HepG2 (cell line): Measurements from ENCODE around the gene KCTD16. TPM values are rescaled to one million over a fixed set of nuclear protein-coding genes. Genes with fewer than 3 reads are reported as not detected.

ENCODE experiments used
- ATAC-seq: fragments of 200-7000 bp; cut with Tn5 transposase; 3 replicates; pipeline ENCODE4 v1.9.1; 2020; ENCODE audit warnings: mild to moderate bottlenecking, moderate library complexity
- BruUV-seq: library from RNA; stranded (reverse); fragments of 400-500 nt; replicated peaks from 2 replicates; lab custom pipeline; 2021; lab: Mats Ljungman, UMichigan
- CTCF ChIA-PET: fragments of 300-600 bp; formaldehyde crosslinking; extraction: SDS; loops from one replicate; lab custom pipeline; 2021; ENCODE audit warnings: low total read pairs, inconsistent platforms, low intra/inter-chr PET ratio; lab: Yijun Ruan, JAX
- POLR2A ChIA-PET: fragments of 350-600 bp; sonication (Branson Sonifier 250); formaldehyde crosslinking; loops from one replicate; lab custom pipeline; 2020; ENCODE audit warnings: antibody characterized with exemption, inconsistent platforms; lab: Yijun Ruan, JAX
- DNase-seq: peaks from one replicate; pipeline ENCODE4 v3.0.0-alpha.2; 2015; ENCODE audit warnings: low spot score
- FAIRE-seq: peaks from 3 replicates; lab custom pipeline; 2011; peaks lifted over from hg19 to GRCh38; lab: Jason Lieb, UNC
- H2AFZ ChIP-seq: one replicate; pipeline ENCODE4 v1.6.1; 2011; ENCODE audit warnings: low read length, inconsistent platforms
- H3K27ac ChIP-seq: fragments of 300-600 bp; 3 replicates; pipeline ENCODE4 v1.8.0; 2011; ENCODE audit warnings: mixed run types, mild to moderate bottlenecking, mixed read lengths, low read length, inconsistent platforms; ENCODE audit not compliant: insufficient read depth; ENCODE audit errors: extremely low read length
- H3K27me3 ChIP-seq, 2 experiments: fragments of 200-600 bp in 1 of 2; 2 replicates in 1 of 2; 3 replicates in 1 of 2; pipeline versions ENCODE4 v1.6.0 to v1.8.0; 2011; ENCODE audit warnings: low read length in 2 of 2, mild to moderate bottlenecking in 2 of 2, moderate library complexity in 2 of 2, inconsistent platforms in 1 of 2; ENCODE audit not compliant: insufficient read depth in 2 of 2, control insufficient read depth in 1 of 2
- H3K36me3 ChIP-seq, 2 experiments: fragments of 200-600 bp in 1 of 2; replicated peaks in 1 of 2; 2 replicates in 1 of 2; 3 replicates in 1 of 2; pipeline versions ENCODE4 v1.5.1 to v1.8.0; 2011; ENCODE audit warnings: low read length in 2 of 2, inconsistent platforms in 1 of 2; ENCODE audit not compliant: insufficient read depth in 2 of 2, control insufficient read depth in 1 of 2
- H3K4me1 ChIP-seq: 2 replicates; pipeline ENCODE4 v1.5.1; 2012; ENCODE audit warnings: low read length, inconsistent platforms; ENCODE audit not compliant: insufficient read depth
- H3K4me2 ChIP-seq: 2 replicates; pipeline ENCODE4 v1.6.0; 2011; ENCODE audit warnings: low read depth, low read length, inconsistent platforms
- H3K4me3 ChIP-seq, 3 experiments: fragments of 200-600 bp in 1 of 3; sonication (generic), shearing (Covaris generic) in 1 of 3; replicated peaks in 1 of 3; 2 replicates each; pipeline ENCODE4 v1.5.1; 2011 to 2016; ENCODE audit warnings: low read length in 3 of 3, inconsistent platforms in 2 of 3, low read depth in 2 of 3, mild to moderate bottlenecking in 2 of 3, control low read depth in 1 of 3, mixed read lengths in 1 of 3; ENCODE audit not compliant: insufficient read depth in 1 of 3
- H3K79me2 ChIP-seq: one replicate; pipeline ENCODE4 v1.6.1; 2011; ENCODE audit warnings: low read length, inconsistent platforms; ENCODE audit not compliant: insufficient read depth
- H3K9ac ChIP-seq: 2 replicates; pipeline ENCODE4 v1.6.0; 2011; ENCODE audit warnings: mild to moderate bottlenecking, low read depth, low read length, inconsistent platforms; ENCODE audit not compliant: insufficient read depth
- H3K9me3 ChIP-seq: 2 replicates; pipeline ENCODE4 v1.5.1; 2012; ENCODE audit warnings: mild to moderate bottlenecking, low read length
- H4K20me1 ChIP-seq: 2 replicates; pipeline ENCODE4 v1.6.0; 2011; ENCODE audit warnings: inconsistent platforms, mild to moderate bottlenecking, low read length, moderate library complexity; ENCODE audit not compliant: insufficient read depth
- AHR ChIP-seq: IDR thresholded peaks from 2 replicates; pipeline ENCODE4 v1.6.1; 2018; ENCODE audit warnings: missing genetic modification reagents, missing compliant biosample characterization
- DNMT3B ChIP-seq: conservative IDR thresholded peaks from 2 replicates; pipeline ENCODE4 v1.6.1; 2016; ENCODE audit warnings: missing biosample characterization, control low read depth
- KLF9 ChIP-seq: IDR thresholded peaks from 2 replicates; pipeline ENCODE4 v1.6.1; 2016; ENCODE audit warnings: low read depth
- SAP130 ChIP-seq: IDR thresholded peaks from 2 replicates; pipeline ENCODE4 v1.6.1; 2016; ENCODE audit warnings: low read depth
- TP53 ChIP-seq: sonication (generic); formaldehyde crosslinking; conservative IDR thresholded peaks from 2 replicates; pipeline ENCODE4 v1.4.0; 2020; ENCODE audit warnings: missing genetic modification reagents
- ZBTB7A ChIP-seq: sonication (generic); formaldehyde crosslinking; IDR thresholded peaks from 2 replicates; pipeline ENCODE4 v1.8.0; 2022; ENCODE audit warnings: mild to moderate bottlenecking, missing genetic modification reagents
- ZC3H13 ChIP-seq: sonication (generic); formaldehyde crosslinking; IDR thresholded peaks from 2 replicates; pipeline ENCODE4 v1.8.1; 2023; ENCODE audit warnings: mild to moderate bottlenecking, missing genetic modification reagents, moderate library complexity
- ZEB1 ChIP-seq: IDR thresholded peaks from 2 replicates; pipeline ENCODE4 v1.6.1; 2012; ENCODE audit warnings: mild to moderate bottlenecking, low read depth, inconsistent platforms; ENCODE audit not compliant: insufficient replicate concordance
- ZNF562 ChIP-seq: sonication (generic); formaldehyde crosslinking; IDR thresholded peaks from 2 replicates; pipeline ENCODE4 v1.8.0; 2022; ENCODE audit warnings: missing genetic modification reagents, borderline replicate concordance
- ZNF572 ChIP-seq: sonication (generic); formaldehyde crosslinking; IDR thresholded peaks from 2 replicates; pipeline ENCODE4 v1.5.1; 2020; ENCODE audit warnings: mild to moderate bottlenecking, missing genetic modification reagents
- ZNF616 ChIP-seq: sonication (generic); formaldehyde crosslinking; IDR thresholded peaks from 2 replicates; pipeline ENCODE4 v1.5.0; 2020; ENCODE audit warnings: low read depth, mild to moderate bottlenecking, missing genetic modification reagents
- ZNF792 ChIP-seq: IDR thresholded peaks from 2 replicates; pipeline ENCODE4 v1.6.1; 2016
- WGBS: methylation state at CpG from one replicate; pipeline ENCODE4 v1.1.6; 2017; ENCODE audit warnings: low lambda C conversion rate; 5-methylcytosine and 5-hydroxymethylcytosine counted together
- in situ Hi-C: cut with HindIII; loops from 2 replicates; pipeline ENCODE4 v1.10.0; 2017; ENCODE audit warnings: low pct_unique_long_range_greater_than_20kb; ENCODE audit not compliant: extremely low pct_ligation_motif_present
- intact Hi-C: fragments of 100-400 bp; cut with micrococcal nuclease; formaldehyde crosslinking; loops from one replicate; pipeline ENCODE4 v1.10.0; 2022; ENCODE audit not compliant: unreplicated experiment
- polyA plus RNA-seq, 8 experiments: library from polyadenylated mRNA; depleted of rRNA in 3 of 8; stranded (reverse) in 7 of 8; unstranded in 1 of 8; fragments of >200 nt; fragmentation: Illumina TruSeq in 4 of 8; extraction: Trizol in 4 of 8; gene quantifications; 2 replicates each; pipeline versions ENCODE4 v1.2.1 to v1.2.3, GENCODE V29; 2011 to 2016; ENCODE audit warnings: low read depth in 4 of 8, missing spikeins in 1 of 8, mixed read lengths in 1 of 8; ENCODE audit not compliant: insufficient read depth in 1 of 8
- total RNA-seq, 5 experiments: library from RNA; depleted of rRNA; stranded (reverse); fragments of >200 nt; fragmentation: Illumina TruSeq; extraction: Trizol; gene quantifications; 2 replicates each; pipeline ENCODE4 v1.2.3, GENCODE V29; 2016; ENCODE audit warnings: low read depth in 1 of 5
- TF ChIP-seq, protein P1 (sequence below): sonication (generic); formaldehyde crosslinking; IDR thresholded peaks from 2 replicates; pipeline ENCODE4 v1.9.0; 2021; ENCODE audit warnings: mild to moderate bottlenecking, missing genetic modification reagents
- TF ChIP-seq, protein P2 (sequence below): sonication (generic); formaldehyde crosslinking; IDR thresholded peaks from 2 replicates; pipeline ENCODE4 v1.5.0; 2020; ENCODE audit warnings: missing genetic modification reagents
- TF ChIP-seq, protein P3 (sequence below): sonication (generic); formaldehyde crosslinking; IDR thresholded peaks from 2 replicates; pipeline ENCODE4 v1.8.1; 2022; ENCODE audit warnings: low read depth, mild to moderate bottlenecking, missing genetic modification reagents
- TF ChIP-seq, protein P4 (sequence below): sonication (generic); formaldehyde crosslinking; IDR thresholded peaks from 2 replicates; pipeline ENCODE4 v1.4.0; 2020; ENCODE audit warnings: missing genetic modification reagents; ENCODE audit errors: not compliant biosample characterization

The KCTD16 gene
- total and polyA plus RNA-seq, 2 of the 13 experiments (the other 11 are each of a cell fraction or from before 2014, with no cell fraction given) = 0.02 to 0.09 TPM

GRCh38 chr5:144406442-144406841 is 235.8 kb downstream of the KCTD16 start:
- DNase-seq = no peak
- Histone ChIP-seq H3K4me1 (no peaks in the 10 kb centered on the region), H3K9me3 (no peaks in the 10 kb centered on the region), H4K20me1 (no peaks in the 10 kb centered on the region), H3K27ac (no peak overlapping the region), H2AFZ (no peak overlapping the region), H3K27me3 (no peaks in the 10 kb centered on the region; a peak in 1 of 5 replicates), H3K36me3 (no peaks in the 10 kb centered on the region), H3K9ac (no peak overlapping the region), H3K4me2 (no peak overlapping the region), H3K79me2 (no peaks in the 10 kb centered on the region), H3K4me3 (no peak overlapping the region)
- intact Hi-C loops (no loop called here), in situ Hi-C loops (no loop called here)
- FAIRE-seq = no peak
- ChIA-PET CTCF (no interaction called here), POLR2A (no interaction called here)
- BruUV-seq = no TSS peak
- 1% methylated on average over 7 of the region's 7 CpGs for WGBS
- ATAC-seq = no peak
- no peak for TF ChIP-seq KLF9 (CRISPR knock-in tag)
- no peak for TF ChIP-seq ZNF616 (CRISPR knock-in tag)
- TF ChIP-seq ZNF562 = no peak
- TF ChIP-seq, protein P1, sequence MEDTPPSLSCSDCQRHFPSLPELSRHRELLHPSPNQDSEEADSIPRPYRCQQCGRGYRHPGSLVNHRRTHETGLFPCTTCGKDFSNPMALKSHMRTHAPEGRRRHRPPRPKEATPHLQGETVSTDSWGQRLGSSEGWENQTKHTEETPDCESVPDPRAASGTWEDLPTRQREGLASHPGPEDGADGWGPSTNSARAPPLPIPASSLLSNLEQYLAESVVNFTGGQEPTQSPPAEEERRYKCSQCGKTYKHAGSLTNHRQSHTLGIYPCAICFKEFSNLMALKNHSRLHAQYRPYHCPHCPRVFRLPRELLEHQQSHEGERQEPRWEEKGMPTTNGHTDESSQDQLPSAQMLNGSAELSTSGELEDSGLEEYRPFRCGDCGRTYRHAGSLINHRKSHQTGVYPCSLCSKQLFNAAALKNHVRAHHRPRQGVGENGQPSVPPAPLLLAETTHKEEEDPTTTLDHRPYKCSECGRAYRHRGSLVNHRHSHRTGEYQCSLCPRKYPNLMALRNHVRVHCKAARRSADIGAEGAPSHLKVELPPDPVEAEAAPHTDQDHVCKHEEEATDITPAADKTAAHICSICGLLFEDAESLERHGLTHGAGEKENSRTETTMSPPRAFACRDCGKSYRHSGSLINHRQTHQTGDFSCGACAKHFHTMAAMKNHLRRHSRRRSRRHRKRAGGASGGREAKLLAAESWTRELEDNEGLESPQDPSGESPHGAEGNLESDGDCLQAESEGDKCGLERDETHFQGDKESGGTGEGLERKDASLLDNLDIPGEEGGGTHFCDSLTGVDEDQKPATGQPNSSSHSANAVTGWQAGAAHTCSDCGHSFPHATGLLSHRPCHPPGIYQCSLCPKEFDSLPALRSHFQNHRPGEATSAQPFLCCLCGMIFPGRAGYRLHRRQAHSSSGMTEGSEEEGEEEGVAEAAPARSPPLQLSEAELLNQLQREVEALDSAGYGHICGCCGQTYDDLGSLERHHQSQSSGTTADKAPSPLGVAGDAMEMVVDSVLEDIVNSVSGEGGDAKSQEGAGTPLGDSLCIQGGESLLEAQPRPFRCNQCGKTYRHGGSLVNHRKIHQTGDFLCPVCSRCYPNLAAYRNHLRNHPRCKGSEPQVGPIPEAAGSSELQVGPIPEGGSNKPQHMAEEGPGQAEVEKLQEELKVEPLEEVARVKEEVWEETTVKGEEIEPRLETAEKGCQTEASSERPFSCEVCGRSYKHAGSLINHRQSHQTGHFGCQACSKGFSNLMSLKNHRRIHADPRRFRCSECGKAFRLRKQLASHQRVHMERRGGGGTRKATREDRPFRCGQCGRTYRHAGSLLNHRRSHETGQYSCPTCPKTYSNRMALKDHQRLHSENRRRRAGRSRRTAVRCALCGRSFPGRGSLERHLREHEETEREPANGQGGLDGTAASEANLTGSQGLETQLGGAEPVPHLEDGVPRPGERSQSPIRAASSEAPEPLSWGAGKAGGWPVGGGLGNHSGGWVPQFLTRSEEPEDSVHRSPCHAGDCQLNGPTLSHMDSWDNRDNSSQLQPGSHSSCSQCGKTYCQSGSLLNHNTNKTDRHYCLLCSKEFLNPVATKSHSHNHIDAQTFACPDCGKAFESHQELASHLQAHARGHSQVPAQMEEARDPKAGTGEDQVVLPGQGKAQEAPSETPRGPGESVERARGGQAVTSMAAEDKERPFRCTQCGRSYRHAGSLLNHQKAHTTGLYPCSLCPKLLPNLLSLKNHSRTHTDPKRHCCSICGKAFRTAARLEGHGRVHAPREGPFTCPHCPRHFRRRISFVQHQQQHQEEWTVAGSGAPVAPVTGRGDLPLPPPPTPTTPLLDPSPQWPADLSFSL (CRISPR knock-in tag) = no peak
- no peak for TF ChIP-seq DNMT3B (CRISPR knock-in tag)
- TF ChIP-seq, protein P2, sequence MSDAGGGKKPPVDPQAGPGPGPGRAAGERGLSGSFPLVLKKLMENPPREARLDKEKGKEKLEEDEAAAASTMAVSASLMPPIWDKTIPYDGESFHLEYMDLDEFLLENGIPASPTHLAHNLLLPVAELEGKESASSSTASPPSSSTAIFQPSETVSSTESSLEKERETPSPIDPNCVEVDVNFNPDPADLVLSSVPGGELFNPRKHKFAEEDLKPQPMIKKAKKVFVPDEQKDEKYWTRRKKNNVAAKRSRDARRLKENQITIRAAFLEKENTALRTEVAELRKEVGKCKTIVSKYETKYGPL (CRISPR knock-in tag) = no peak
- TF ChIP-seq, protein P3, sequence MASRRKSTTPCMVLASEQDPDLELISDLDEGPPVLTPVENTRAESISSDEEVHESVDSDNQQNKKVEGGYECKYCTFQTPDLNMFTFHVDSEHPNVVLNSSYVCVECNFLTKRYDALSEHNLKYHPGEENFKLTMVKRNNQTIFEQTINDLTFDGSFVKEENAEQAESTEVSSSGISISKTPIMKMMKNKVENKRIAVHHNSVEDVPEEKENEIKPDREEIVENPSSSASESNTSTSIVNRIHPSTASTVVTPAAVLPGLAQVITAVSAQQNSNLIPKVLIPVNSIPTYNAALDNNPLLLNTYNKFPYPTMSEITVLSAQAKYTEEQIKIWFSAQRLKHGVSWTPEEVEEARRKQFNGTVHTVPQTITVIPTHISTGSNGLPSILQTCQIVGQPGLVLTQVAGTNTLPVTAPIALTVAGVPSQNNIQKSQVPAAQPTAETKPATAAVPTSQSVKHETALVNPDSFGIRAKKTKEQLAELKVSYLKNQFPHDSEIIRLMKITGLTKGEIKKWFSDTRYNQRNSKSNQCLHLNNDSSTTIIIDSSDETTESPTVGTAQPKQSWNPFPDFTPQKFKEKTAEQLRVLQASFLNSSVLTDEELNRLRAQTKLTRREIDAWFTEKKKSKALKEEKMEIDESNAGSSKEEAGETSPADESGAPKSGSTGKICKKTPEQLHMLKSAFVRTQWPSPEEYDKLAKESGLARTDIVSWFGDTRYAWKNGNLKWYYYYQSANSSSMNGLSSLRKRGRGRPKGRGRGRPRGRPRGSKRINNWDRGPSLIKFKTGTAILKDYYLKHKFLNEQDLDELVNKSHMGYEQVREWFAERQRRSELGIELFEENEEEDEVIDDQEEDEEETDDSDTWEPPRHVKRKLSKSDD (CRISPR knock-in tag) = no peak
- TF ChIP-seq, protein P4, sequence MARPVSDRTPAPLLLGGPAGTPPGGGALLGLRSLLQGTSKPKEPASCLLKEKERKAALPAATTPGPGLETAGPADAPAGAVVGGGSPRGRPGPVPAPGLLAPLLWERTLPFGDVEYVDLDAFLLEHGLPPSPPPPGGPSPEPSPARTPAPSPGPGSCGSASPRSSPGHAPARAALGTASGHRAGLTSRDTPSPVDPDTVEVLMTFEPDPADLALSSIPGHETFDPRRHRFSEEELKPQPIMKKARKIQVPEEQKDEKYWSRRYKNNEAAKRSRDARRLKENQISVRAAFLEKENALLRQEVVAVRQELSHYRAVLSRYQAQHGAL (CRISPR knock-in tag) = no peak
- TF ChIP-seq AHR (CRISPR knock-in tag) = no peak
- no peak for TF ChIP-seq ZNF792
- TF ChIP-seq ZC3H13 (CRISPR knock-in tag) = no peak
- no peak for TF ChIP-seq ZBTB7A (CRISPR knock-in tag)
- TF ChIP-seq SAP130 (CRISPR knock-in tag) = no peak
- no peak for TF ChIP-seq ZEB1
- no peak for TF ChIP-seq TP53 (CRISPR knock-in tag)
- TF ChIP-seq ZNF572 (CRISPR knock-in tag) = no peak
